CD14-positive monocyte (primary cell): ENCODE measurements around the gene SEPHS1. TPM values are rescaled to one million over a fixed set of nuclear protein-coding genes. Genes with fewer than 3 reads are reported as not detected.

ENCODE experiments used
- DNase-seq, 3 donors: peaks; one replicate each; pipeline ENCODE4 v3.0.0-alpha.2; 2011 to 2022
- H2AFZ ChIP-seq: 2 replicates; pipeline ENCODE4 v1.6.0; 2012; ENCODE audit warnings: mild to moderate bottlenecking, low read depth, low read length, inconsistent platforms; ENCODE audit not compliant: insufficient read depth, poor library complexity, severe bottlenecking
- H3K27ac ChIP-seq, 2 donors: 1 replicate in 1 of 2; 2 replicates in 1 of 2; pipeline ENCODE4 v1.5.1; 2012 to 2013; ENCODE audit warnings: low read length in 2 of 2, control low read depth in 1 of 2, inconsistent platforms in 1 of 2, low read depth in 1 of 2, mild to moderate bottlenecking in 1 of 2
- H3K27me3 ChIP-seq, 2 donors: one replicate each; pipeline versions ENCODE4 v1.6.0 to v1.6.1; 2011 to 2013; ENCODE audit warnings: low read length in 2 of 2; ENCODE audit not compliant: control insufficient read depth in 2 of 2, insufficient read depth in 2 of 2
- H3K36me3 ChIP-seq, 2 donors: replicated peaks in 1 of 2; 1 replicate in 1 of 2; 2 replicates in 1 of 2; pipeline versions ENCODE4 v1.5.1 to v1.6.1; 2012 to 2013; ENCODE audit warnings: low read length in 2 of 2, control low read depth in 1 of 2, inconsistent platforms in 1 of 2, mild to moderate bottlenecking in 1 of 2; ENCODE audit not compliant: insufficient read depth in 2 of 2, control insufficient read depth in 1 of 2
- H3K4me1 ChIP-seq, 2 donors: 1 replicate in 1 of 2; 2 replicates in 1 of 2; pipeline versions ENCODE4 v1.5.1 to v1.6.1; 2012 to 2013; ENCODE audit warnings: low read length in 2 of 2, control low read depth in 1 of 2, inconsistent platforms in 1 of 2, mild to moderate bottlenecking in 1 of 2, moderate library complexity in 1 of 2; ENCODE audit not compliant: insufficient read depth in 2 of 2, control insufficient read depth in 1 of 2
- H3K4me2 ChIP-seq: replicated peaks from 2 replicates; pipeline ENCODE3; 2012; ENCODE audit warnings: low read length, moderate library complexity, mild to moderate bottlenecking; ENCODE audit not compliant: poor library complexity, severe bottlenecking; ENCODE audit errors: extremely low read depth
- H3K4me3 ChIP-seq, 3 experiments: fragments of 200-600 bp in 1 of 3; sonication (generic) in 1 of 3; replicated peaks in 1 of 3; 1 replicate in 2 of 3; 2 replicates in 1 of 3; pipeline ENCODE4 v1.5.1; 2011 to 2013; ENCODE audit warnings: low read length in 3 of 3, mild to moderate bottlenecking in 3 of 3, control low read depth in 2 of 3, low read depth in 2 of 3, inconsistent platforms in 1 of 3, moderate library complexity in 1 of 3
- H3K79me2 ChIP-seq: 2 replicates; pipeline ENCODE4 v1.6.0; 2012; ENCODE audit warnings: mild to moderate bottlenecking, control low read depth, inconsistent platforms, low read length, moderate library complexity; ENCODE audit not compliant: insufficient read depth
- H3K9ac ChIP-seq: 2 replicates; pipeline ENCODE4 v1.6.0; 2017; ENCODE audit warnings: low read length, mild to moderate bottlenecking; ENCODE audit not compliant: insufficient read depth, poor library complexity, severe bottlenecking
- H3K9me3 ChIP-seq, 2 donors: replicated peaks in 1 of 2; 1 replicate in 1 of 2; 2 replicates in 1 of 2; pipeline versions ENCODE4 v1.5.1 to v1.6.1; 2012 to 2013; ENCODE audit warnings: low read length in 2 of 2, control low read depth in 1 of 2; ENCODE audit not compliant: control insufficient read depth in 1 of 2, insufficient read depth in 1 of 2
- H4K20me1 ChIP-seq: 2 replicates; pipeline ENCODE4 v1.6.0; 2012; ENCODE audit warnings: mild to moderate bottlenecking, low read length, control low read depth, moderate library complexity; ENCODE audit not compliant: insufficient read depth
- H3K27ac Mint-ChIP-seq, 7 donors: one replicate each; pipeline ENCODE4 v1.8.0; 2020; ENCODE audit warnings: mild to moderate bottlenecking in 7 of 7, mixed read lengths in 7 of 7, moderate library complexity in 6 of 7, inconsistent platforms in 2 of 7
- H3K27me3 Mint-ChIP-seq, 3 donors: one replicate each; pipeline ENCODE4 v1.8.0; 2021 to 2022; ENCODE audit warnings: low read depth in 3 of 3, mild to moderate bottlenecking in 3 of 3, mixed read lengths in 3 of 3, moderate library complexity in 3 of 3, inconsistent platforms in 1 of 3
- H3K36me3 Mint-ChIP-seq, 2 donors: one replicate each; pipeline ENCODE4 v1.8.0; 2020; ENCODE audit warnings: mixed read lengths in 2 of 2, inconsistent platforms in 1 of 2, mild to moderate bottlenecking in 1 of 2
- H3K4me1 Mint-ChIP-seq: one replicate; pipeline ENCODE4 v1.8.0; 2020; ENCODE audit warnings: mild to moderate bottlenecking, mixed read lengths
- H3K4me3 Mint-ChIP-seq, 2 donors: one replicate each; pipeline ENCODE4 v1.8.0; 2020; ENCODE audit warnings: mild to moderate bottlenecking in 2 of 2, mixed read lengths in 2 of 2, moderate library complexity in 1 of 2
- H3K9me3 Mint-ChIP-seq, 7 donors: one replicate each; pipeline ENCODE4 v1.8.0; 2020 to 2022; ENCODE audit warnings: mixed read lengths in 7 of 7, mild to moderate bottlenecking in 6 of 7, moderate library complexity in 6 of 7, inconsistent platforms in 2 of 7
- CTCF ChIP-seq: fragments of 200-600 bp; IDR thresholded peaks from one replicate; pipeline ENCODE4 v1.8.0; 2022; ENCODE audit warnings: antibody characterized with exemption, mild to moderate bottlenecking
- WGBS: methylation state at CpG from one replicate; pipeline ENCODE4 v1.1.5; 2013; ENCODE audit warnings: missing lambda C conversion rate; ENCODE audit not compliant: insufficient coverage; 5-methylcytosine and 5-hydroxymethylcytosine counted together
- intact Hi-C, 2 donors: fragments of 100-400 bp; cut with micrococcal nuclease; formaldehyde crosslinking; loops; one replicate each; pipeline versions ENCODE4 v1.15.0 to v1.15.1; 2023
- polyA plus RNA-seq, 3 donors: library from polyadenylated mRNA; depleted of rRNA in 1 of 3; unstranded in 2 of 3; stranded (reverse) in 1 of 3; fragments of 300-500 nt in 2 of 3; fragments of >200 nt in 1 of 3; fragmentation: Illumina TruSeq in 2 of 3; gene quantifications; 1 replicate in 2 of 3; 2 replicates in 1 of 3; pipeline ENCODE4 v1.2.3, GENCODE V29; 2012 to 2021

SEPHS1 gene
- polyA plus RNA-seq, 3 donors: 11.9 to 16.3 (median 15.1) TPM

DNA sequence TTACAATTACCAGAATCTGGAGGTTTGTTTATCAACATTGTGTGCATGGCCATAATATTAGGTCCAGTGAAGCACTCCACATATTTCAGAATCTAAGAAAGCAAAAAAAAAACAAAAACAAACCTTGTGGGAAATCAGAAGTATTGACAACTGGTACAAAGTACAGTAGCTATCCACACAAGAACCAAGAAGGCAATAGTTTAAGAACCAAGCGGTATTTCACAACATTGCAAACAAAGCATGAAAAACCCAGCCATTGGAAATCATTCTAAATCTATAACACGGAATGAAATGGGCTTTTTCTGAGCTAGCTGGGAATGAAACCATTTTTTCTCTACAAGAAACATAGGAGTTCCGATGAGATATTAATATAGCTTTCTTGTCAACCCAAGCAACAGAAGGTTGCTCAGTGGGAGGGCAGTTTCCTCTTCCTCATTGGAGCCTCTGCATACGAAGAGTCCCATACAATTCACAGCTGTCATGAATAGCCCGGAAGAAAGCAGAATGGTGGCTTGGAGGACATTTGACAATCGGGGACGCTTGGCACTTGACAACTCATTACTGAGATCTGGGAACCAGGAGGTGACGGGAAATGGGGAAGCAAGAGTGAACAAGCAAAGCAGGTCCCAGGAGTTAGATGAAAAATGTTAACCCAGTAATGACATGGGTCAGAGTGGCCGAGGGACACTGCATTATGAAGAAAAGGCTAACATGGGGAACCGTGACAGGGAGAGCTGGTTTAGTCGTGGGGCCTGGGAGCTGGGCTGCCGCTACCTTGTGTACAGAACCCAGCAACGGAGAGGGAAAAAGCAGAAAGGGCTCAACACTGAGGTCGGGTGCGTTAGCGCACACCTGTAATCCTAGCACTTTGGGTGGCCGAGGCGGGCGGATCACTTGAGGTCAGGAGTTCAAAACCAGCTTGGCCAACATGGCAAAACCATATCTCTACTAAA is 56.0 kb downstream of the SEPHS1 start:
- no peaks in the 10 kb centered on the region for H4K20me1 ChIP-seq
- no peaks in the 10 kb centered on the region for H3K4me1 ChIP-seq
- no peak overlapping the region for H3K4me3 ChIP-seq
- DNase-seq: no peak
- H3K9me3 Mint-ChIP-seq: peaks cover 0 to 2% (median 0%) of the 10 kb centered on the region in 7 donors
- intact Hi-C loops: no loop called here
- no peak overlapping the region for H2AFZ ChIP-seq
- peak overlapping the region in 1 of 7 donors; percentile 62 for H3K27ac Mint-ChIP-seq
- H3K27me3 ChIP-seq: no peaks in the 10 kb centered on the region
- H3K27me3 Mint-ChIP-seq: peaks cover 0 to 4% (median 0%) of the 10 kb centered on the region in 3 donors
- H3K79me2 ChIP-seq: no peaks in the 10 kb centered on the region
- no peak overlapping the region for H3K4me3 Mint-ChIP-seq
- no peaks in the 10 kb centered on the region for H3K36me3 ChIP-seq
- H3K4me2 ChIP-seq: no peak overlapping the region
- TF ChIP-seq CTCF: no peak
- no peaks in the 10 kb centered on the region for H3K9me3 ChIP-seq
- WGBS: 96% methylated on average over 10 of the region's 19 CpGs
- no peaks in the 10 kb centered on the region for H3K4me1 Mint-ChIP-seq
- no peak overlapping the region for H3K9ac ChIP-seq
- H3K36me3 Mint-ChIP-seq: peaks cover 28 to 36% of the 10 kb centered on the region in 2 donors
- H3K27ac ChIP-seq: no peak overlapping the region

DNA sequence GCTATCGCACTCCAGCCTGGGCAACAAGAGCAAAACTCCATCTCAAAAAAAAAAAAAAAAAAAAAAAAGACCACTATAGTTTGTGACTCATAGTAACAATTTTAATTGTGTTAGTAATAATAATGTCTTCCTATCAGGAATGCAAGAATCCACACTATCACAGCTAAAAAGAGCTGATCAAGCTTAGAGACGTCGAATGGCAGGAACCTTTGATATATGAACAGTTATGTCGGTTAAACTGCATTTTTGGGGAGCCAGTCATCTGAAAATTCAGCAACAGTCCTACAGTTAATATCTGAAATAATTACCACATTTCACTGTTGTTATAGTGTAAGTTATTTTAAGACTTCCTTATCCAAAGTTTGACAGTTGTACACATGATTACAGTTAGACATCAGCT is 57.0 kb downstream of the SEPHS1 start:
- H3K36me3 ChIP-seq: no peaks in the 10 kb centered on the region
- Mint-ChIP-seq H3K36me3 (peaks cover 28 to 36% of the 10 kb centered on the region in 2 donors), H3K27ac (no peak overlapping the region), H3K9me3 (peaks cover 0 to 2% (median 0%) of the 10 kb centered on the region in 7 donors), H3K27me3 (peaks cover 0 to 4% (median 0%) of the 10 kb centered on the region in 3 donors), H3K4me3 (no peak overlapping the region), H3K4me1 (no peaks in the 10 kb centered on the region)
- DNase-seq: no peak
- H3K4me1 ChIP-seq: no peaks in the 10 kb centered on the region
- H3K9ac ChIP-seq: no peak overlapping the region
- H3K27ac ChIP-seq: no peak overlapping the region
- no peaks in the 10 kb centered on the region for H3K27me3 ChIP-seq
- no peak overlapping the region for H2AFZ ChIP-seq
- TF ChIP-seq CTCF: no peak
- intact Hi-C loops: no loop called here
- WGBS: no CpG with 5 or more reads among the region's 4 CpGs
- H3K79me2 ChIP-seq: no peaks in the 10 kb centered on the region
- H3K4me3 ChIP-seq: no peak overlapping the region
- no peak overlapping the region for H3K4me2 ChIP-seq
- H3K9me3 ChIP-seq: no peaks in the 10 kb centered on the region
- H4K20me1 ChIP-seq: no peaks in the 10 kb centered on the region
